ENCODE measurements around the gene OR6Q1.

OR6Q1 gene

DNA sequence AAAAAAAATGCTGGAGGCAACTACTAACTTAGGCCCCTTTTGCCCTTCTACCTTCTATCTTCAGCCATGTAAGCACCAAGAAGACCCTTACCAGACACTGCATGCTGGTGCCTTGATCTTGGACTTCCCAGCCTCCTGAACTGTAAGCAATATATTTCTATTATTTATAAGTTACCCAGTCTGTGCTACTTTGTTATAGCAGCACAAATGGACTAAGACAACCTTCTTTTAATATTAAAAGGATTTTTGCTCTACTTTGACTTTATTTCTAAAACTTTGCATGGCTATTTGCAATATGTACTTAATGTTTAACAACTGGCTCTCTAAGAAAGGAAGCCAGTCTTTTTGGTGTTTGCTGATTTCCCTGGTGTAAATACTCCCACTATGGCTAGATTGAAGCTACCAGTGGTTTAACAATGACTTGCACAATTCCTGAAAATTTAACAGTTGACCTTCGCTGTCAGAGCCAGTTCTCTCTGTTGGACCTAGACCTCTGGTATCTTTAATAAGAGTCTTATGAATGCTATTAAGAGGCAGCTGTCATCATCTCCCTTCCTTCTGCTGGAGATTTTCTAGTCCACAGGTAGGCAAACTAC is 25.2 kb downstream of the OR6Q1 start:
- no peaks in the 10 kb centered on the region for H3K36me3 ChIP-seq (ENCODE audit: control insufficient read depth, insufficient read depth, low read length)
- H3K9me3 ChIP-seq (ENCODE audit: control insufficient read depth, insufficient read depth, low read length), result no peaks in the 10 kb centered on the region
- no peak overlapping the region for H3K4me3 ChIP-seq (ENCODE audit: low read length)
- no peak overlapping the region for H3K27ac ChIP-seq (ENCODE audit: low read length)
- H3K27me3 ChIP-seq (ENCODE audit: control insufficient read depth, insufficient read depth, low read length), result no peaks in the 10 kb centered on the region
- WGBS (ENCODE audit: insufficient coverage, insufficient read length), result no CpG with 5 or more reads among the region's 1 CpG
- no peak for DNase-seq (ENCODE audit: low read depth, low spot score)
- peaks cover 4% of the 10 kb centered on the region for H3K4me1 ChIP-seq (ENCODE audit: control insufficient read depth, insufficient read depth, low read length)

DNA sequence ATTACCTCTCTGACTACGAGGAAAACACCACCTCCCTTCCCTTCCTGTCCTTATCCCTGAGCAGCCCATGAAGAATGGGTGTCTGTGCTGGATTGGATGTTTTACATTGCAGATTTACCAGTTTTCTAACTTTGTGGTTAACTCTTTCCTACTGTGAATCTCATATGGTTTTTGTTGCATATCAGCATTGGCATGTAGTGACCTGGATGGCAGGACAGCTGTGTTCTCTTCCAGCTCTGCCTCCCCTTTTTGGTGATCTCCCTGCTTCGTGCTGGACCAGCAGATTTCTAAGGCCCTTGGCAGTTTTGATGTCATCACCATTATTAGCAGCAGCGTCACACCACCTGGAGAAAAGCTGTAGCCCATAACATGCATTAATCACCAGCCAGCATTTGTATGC is 26.7 kb downstream of the OR6Q1 start:
- no peak overlapping the region for H3K27ac ChIP-seq (ENCODE audit: low read length)

DNA sequence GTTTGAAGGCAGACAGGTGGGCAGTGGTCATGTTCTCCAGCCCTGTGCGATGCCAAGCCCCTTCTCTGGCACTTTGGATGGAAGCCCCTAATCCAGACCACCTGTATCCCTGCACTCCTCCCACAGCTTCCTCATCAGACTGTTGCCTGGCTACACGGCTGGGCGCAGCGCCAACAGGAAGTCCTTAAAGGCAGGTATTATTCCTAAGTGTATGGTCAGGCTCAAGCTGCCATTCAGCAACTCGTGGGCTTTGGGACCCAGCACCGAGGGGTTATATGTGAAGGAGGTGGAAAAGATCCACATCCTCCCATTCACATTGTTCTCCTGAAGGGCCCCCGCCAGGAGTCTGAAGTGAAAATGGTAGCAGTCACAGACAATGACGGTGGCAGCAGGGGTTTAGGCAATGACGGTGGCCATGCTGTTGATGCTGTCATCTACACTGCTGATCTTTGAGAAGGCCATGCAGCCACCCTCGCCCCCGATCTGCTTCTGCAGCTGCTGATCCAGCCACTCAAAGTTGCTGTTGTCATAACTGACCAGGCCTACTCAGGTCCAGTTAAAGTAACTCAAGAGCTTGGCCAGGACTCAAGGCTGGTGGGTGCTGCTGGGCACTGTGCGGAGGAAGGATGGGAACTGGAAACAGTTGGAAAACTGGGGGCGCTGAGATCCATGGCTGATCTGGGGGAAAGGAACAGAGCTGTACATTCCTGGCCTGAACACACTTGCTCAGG is 27.7 kb downstream of the OR6Q1 start:
- H3K27ac ChIP-seq (ENCODE audit: low read length), result no peak overlapping the region
- whole genome bisulfite sequencing (ENCODE audit: insufficient coverage, insufficient read length), result no CpG with 5 or more reads among the region's 13 CpGs
- H3K27me3 ChIP-seq (ENCODE audit: control insufficient read depth, insufficient read depth, low read length), result no peaks in the 10 kb centered on the region
- H3K36me3 ChIP-seq (ENCODE audit: control insufficient read depth, insufficient read depth, low read length), result no peaks in the 10 kb centered on the region
- H3K4me3 ChIP-seq (ENCODE audit: low read length), result no peak overlapping the region
- H3K4me1 ChIP-seq (ENCODE audit: control insufficient read depth, insufficient read depth, low read length), result peaks cover 4% of the 10 kb centered on the region
- no peak for DNase-seq (ENCODE audit: low read depth, low spot score)
- H3K9me3 ChIP-seq (ENCODE audit: control insufficient read depth, insufficient read depth, low read length), result no peaks in the 10 kb centered on the region

More for the DNA sequence above, 26.7 kb downstream of the OR6Q1 start:
- Histone ChIP-seq H3K36me3 (ENCODE audit: control insufficient read depth, insufficient read depth, low read length) (no peaks in the 10 kb centered on the region), H3K4me1 (ENCODE audit: control insufficient read depth, insufficient read depth, low read length) (peaks cover 4% of the 10 kb centered on the region), H3K9me3 (ENCODE audit: control insufficient read depth, insufficient read depth, low read length) (no peaks in the 10 kb centered on the region), H3K4me3 (ENCODE audit: low read length) (no peak overlapping the region), H3K27me3 (ENCODE audit: control insufficient read depth, insufficient read depth, low read length) (no peaks in the 10 kb centered on the region)
- WGBS (ENCODE audit: insufficient coverage, insufficient read length), result no CpG with 5 or more reads among the region's 3 CpGs
- DNase-seq (ENCODE audit: low read depth, low spot score), result no peak

DNA sequence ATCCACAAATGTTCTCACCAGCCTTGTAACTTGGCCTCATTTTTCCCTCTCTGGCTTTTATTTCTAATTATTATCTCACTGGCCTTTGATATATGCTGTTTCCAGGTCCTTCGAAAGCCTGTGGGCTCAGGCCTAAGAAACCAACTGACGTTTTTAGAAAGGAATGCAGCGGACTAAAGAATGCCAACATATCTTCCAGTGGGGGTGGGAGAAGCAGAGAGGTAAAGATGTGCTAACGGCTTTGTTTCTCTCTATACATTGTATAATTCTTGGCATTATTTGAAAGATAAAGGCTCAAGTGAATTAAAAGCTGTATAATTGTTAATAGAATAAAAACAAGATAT is 28.2 kb downstream of the OR6Q1 start:
- WGBS (ENCODE audit: insufficient coverage, insufficient read length), result no CpG with 5 or more reads among the region's 4 CpGs
- Histone ChIP-seq H3K4me3 (ENCODE audit: low read length) (no peak overlapping the region), H3K27ac (ENCODE audit: low read length) (no peak overlapping the region), H3K9me3 (ENCODE audit: control insufficient read depth, insufficient read depth, low read length) (no peaks in the 10 kb centered on the region), H3K4me1 (ENCODE audit: control insufficient read depth, insufficient read depth, low read length) (peaks cover 4% of the 10 kb centered on the region), H3K36me3 (ENCODE audit: control insufficient read depth, insufficient read depth, low read length) (no peaks in the 10 kb centered on the region), H3K27me3 (ENCODE audit: control insufficient read depth, insufficient read depth, low read length) (no peaks in the 10 kb centered on the region)
- no peak for DNase-seq (ENCODE audit: low read depth, low spot score)

DNA sequence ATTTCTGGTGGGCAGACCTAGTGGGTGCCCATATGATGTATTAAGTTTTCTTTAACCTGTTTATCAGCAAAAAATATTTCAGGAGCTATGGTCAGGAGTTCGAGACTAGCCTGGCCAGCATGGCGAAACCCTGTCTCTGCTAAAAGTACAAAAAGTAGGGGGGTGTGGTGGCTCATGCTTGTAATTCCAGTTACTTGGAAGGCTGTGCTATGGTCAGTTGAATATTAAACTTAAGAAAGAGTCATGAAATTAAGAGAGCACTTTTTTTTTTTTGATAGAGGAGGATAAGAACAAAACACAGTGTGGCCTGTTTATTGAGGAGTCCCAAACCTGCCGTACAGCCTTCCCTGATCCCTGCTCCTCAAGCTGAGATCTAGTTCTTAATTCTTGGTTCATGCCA is 29.8 kb downstream of the OR6Q1 start:
- Histone ChIP-seq H3K4me3 (ENCODE audit: low read length) (no peak overlapping the region), H3K36me3 (ENCODE audit: control insufficient read depth, insufficient read depth, low read length) (no peaks in the 10 kb centered on the region), H3K27ac (ENCODE audit: low read length) (no peak overlapping the region), H3K4me1 (ENCODE audit: control insufficient read depth, insufficient read depth, low read length) (peaks cover 6% of the 10 kb centered on the region), H3K9me3 (ENCODE audit: control insufficient read depth, insufficient read depth, low read length) (no peaks in the 10 kb centered on the region), H3K27me3 (ENCODE audit: control insufficient read depth, insufficient read depth, low read length) (no peaks in the 10 kb centered on the region)
- no peak for DNase-seq (ENCODE audit: low read depth, low spot score)
- no CpG with 5 or more reads among the region's 3 CpGs for WGBS (ENCODE audit: insufficient coverage, insufficient read length)

DNA sequence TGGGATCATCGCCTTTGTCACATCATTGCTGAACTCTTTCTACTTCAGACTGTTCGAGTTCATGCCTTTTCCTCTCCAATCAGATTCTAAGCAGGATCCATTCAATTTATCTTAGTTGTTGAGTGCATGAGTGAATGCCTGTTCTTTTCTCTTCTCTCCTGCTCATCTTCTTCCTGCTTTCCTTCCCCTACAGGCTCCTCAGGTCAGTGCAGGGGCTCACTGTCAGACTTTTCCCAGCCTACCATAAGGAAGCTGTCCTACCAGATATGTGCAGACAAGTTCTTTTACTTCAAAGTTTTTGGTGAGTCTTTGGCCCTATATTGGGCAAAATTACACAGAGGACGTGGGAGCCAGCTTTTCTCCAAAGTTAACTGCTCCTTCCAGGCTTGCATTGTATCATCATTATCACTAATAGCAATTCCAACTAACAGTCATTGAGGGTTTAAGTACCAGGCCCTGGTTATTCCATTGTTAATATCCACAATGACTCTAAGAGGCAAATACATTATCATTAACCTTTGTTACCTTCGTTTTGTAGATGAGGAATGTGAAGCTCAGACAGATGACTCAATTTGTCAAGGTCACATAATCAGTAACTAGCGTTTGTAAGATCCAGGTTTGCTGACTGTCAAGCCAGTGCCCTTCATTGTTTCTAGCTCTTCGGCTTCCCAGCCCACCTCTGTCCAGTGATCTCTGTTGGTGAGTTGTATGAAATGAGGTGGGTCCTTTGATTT is 30.4 kb downstream of the OR6Q1 start:
- H3K36me3 ChIP-seq (ENCODE audit: control insufficient read depth, insufficient read depth, low read length), result no peaks in the 10 kb centered on the region
- WGBS (ENCODE audit: insufficient coverage, insufficient read length), result no CpG with 5 or more reads among the region's 6 CpGs
- H3K4me3 ChIP-seq (ENCODE audit: low read length), result no peak overlapping the region
- H3K27me3 ChIP-seq (ENCODE audit: control insufficient read depth, insufficient read depth, low read length), result no peaks in the 10 kb centered on the region
- peaks cover 6% of the 10 kb centered on the region for H3K4me1 ChIP-seq (ENCODE audit: control insufficient read depth, insufficient read depth, low read length)
- H3K27ac ChIP-seq (ENCODE audit: low read length), result no peak overlapping the region
- H3K9me3 ChIP-seq (ENCODE audit: control insufficient read depth, insufficient read depth, low read length), result no peaks in the 10 kb centered on the region
- DNase-seq (ENCODE audit: low read depth, low spot score), result no peak

DNA sequence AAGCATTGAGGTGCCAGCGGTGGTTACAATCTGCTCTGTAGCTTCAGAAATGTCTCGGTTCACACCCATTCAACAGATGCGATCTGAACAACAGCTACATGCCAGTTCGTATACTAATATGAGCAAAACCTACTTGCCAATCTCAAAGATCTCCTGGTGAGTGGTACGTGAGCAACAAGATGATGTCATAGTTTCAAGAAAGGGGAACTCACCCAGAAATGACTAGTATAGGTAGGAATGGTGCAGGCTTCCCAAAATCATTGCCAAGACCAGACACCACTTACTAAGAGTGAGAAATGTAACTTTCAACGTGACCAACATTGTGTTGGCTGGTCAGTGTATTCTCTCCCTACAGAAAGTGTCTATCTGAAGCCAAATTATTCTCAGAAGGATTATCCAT is 31.1 kb downstream of the OR6Q1 start:
- WGBS (ENCODE audit: insufficient coverage, insufficient read length), result no CpG with 5 or more reads among the region's 6 CpGs
- H3K4me1 ChIP-seq (ENCODE audit: control insufficient read depth, insufficient read depth, low read length), result peaks cover 6% of the 10 kb centered on the region
- DNase-seq (ENCODE audit: low read depth, low spot score), result no peak

DNA sequence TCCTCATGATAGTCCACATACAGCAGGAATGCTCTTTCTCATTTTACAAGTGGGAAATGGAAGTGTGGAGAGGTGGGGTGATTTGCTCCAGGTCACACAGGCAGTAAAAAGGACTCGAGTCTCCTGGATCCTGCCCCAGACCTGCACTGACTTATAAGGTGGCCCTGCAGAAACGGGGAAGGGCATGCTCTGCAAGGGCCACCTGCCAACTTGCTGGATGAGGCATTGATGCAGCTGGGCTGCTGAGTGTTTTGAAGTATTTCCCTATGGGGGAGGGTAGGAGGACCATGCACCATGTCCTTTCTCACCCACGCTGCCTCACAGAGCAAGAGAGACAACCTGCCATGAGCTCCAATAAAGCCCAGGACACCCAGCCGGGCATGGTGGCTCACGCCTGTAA is 36.9 kb downstream of the OR6Q1 start:
- DNase-seq (ENCODE audit: low read depth, low spot score), result no peak
- H3K9me3 ChIP-seq (ENCODE audit: control insufficient read depth, insufficient read depth, low read length), result no peaks in the 10 kb centered on the region
- peaks cover 1% of the 10 kb centered on the region; the same call in 1 of the 2 replicates for H3K4me1 ChIP-seq (ENCODE audit: control insufficient read depth, insufficient read depth, low read length)
- no CpG with 5 or more reads among the region's 5 CpGs for WGBS (ENCODE audit: insufficient coverage, insufficient read length)
- no peaks in the 10 kb centered on the region for H3K27me3 ChIP-seq (ENCODE audit: control insufficient read depth, insufficient read depth, low read length)
- H3K36me3 ChIP-seq (ENCODE audit: control insufficient read depth, insufficient read depth, low read length), result no peaks in the 10 kb centered on the region
- no peak overlapping the region for H3K27ac ChIP-seq (ENCODE audit: low read length)
- H3K4me3 ChIP-seq (ENCODE audit: low read length), result no peak overlapping the region

More for the DNA sequence above, 31.1 kb downstream of the OR6Q1 start:
- no peak overlapping the region for H3K27ac ChIP-seq (ENCODE audit: low read length)
- H3K9me3 ChIP-seq (ENCODE audit: control insufficient read depth, insufficient read depth, low read length), result no peaks in the 10 kb centered on the region
- H3K4me3 ChIP-seq (ENCODE audit: low read length), result no peak overlapping the region
- no peaks in the 10 kb centered on the region for H3K36me3 ChIP-seq (ENCODE audit: control insufficient read depth, insufficient read depth, low read length)
- H3K27me3 ChIP-seq (ENCODE audit: control insufficient read depth, insufficient read depth, low read length), result no peaks in the 10 kb centered on the region

DNA sequence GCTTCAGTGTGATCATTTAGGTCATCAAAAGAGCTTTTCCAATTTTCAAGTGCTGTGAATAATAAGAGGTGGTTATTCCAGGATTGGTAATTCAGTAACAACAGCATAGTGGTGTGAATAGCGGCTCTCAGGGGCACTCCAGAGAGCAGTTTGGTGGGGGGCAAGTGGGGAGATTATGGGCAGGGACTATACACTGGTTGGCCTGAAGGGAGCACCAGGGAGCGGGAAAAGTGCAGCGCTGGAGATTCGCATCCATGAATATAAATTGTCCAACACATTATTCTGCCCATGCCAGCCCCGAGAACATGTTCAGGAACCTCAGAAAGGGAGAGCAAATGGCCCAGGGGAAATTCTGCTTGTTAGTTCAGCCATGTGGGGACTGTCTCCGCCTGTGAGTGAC is 37.9 kb downstream of the OR6Q1 start:
- no peaks in the 10 kb centered on the region for H3K9me3 ChIP-seq (ENCODE audit: control insufficient read depth, insufficient read depth, low read length)
- no peaks in the 10 kb centered on the region for H3K36me3 ChIP-seq (ENCODE audit: control insufficient read depth, insufficient read depth, low read length)
- no peaks in the 10 kb centered on the region for H3K27me3 ChIP-seq (ENCODE audit: control insufficient read depth, insufficient read depth, low read length)
- no peak for DNase-seq (ENCODE audit: low read depth, low spot score)
- H3K27ac ChIP-seq (ENCODE audit: low read length), result no peak overlapping the region
- H3K4me3 ChIP-seq (ENCODE audit: low read length), result no peak overlapping the region
- WGBS (ENCODE audit: insufficient coverage, insufficient read length), result no CpG with 5 or more reads among the region's 6 CpGs
- H3K4me1 ChIP-seq (ENCODE audit: control insufficient read depth, insufficient read depth, low read length), result peaks cover 1% of the 10 kb centered on the region; the same call in 1 of the 2 replicates

DNA sequence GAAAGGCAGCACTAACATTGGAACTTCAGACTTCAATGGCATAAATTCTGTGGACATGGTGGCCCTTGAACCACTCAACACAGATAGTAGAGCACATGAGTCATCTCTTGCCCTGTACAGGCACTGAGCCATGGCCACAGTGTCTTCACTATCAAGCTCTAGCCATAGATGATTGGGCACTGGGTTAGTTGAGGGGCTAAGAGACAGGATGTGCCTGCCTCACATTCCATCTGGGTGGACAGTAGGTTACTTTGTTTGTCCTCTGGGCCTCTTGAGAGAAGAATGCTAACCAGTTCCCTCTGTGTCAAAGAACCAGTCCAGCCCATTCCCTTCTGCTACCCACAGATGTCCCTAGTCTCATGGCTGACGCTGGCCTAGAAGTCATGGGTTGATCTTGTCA is 39.8 kb downstream of the OR6Q1 start:
- DNase-seq (ENCODE audit: low read depth, low spot score), result no peak
- Histone ChIP-seq H3K4me3 (ENCODE audit: low read length) (no peak overlapping the region), H3K9me3 (ENCODE audit: control insufficient read depth, insufficient read depth, low read length) (no peaks in the 10 kb centered on the region), H3K4me1 (ENCODE audit: control insufficient read depth, insufficient read depth, low read length) (no peaks in the 10 kb centered on the region), H3K36me3 (ENCODE audit: control insufficient read depth, insufficient read depth, low read length) (no peaks in the 10 kb centered on the region), H3K27ac (ENCODE audit: low read length) (no peak overlapping the region), H3K27me3 (ENCODE audit: control insufficient read depth, insufficient read depth, low read length) (no peaks in the 10 kb centered on the region)
- WGBS (ENCODE audit: insufficient coverage, insufficient read length), result no CpG with 5 or more reads among the region's 1 CpG
